NB4 (cell line): ENCODE measurements around the gene SUGP2.

Source experiments
- DNase-seq: peaks from one replicate; pipeline ENCODE4 v3.0.0; 2010; ENCODE audit warnings: low read depth
- H3K4me3 ChIP-seq: one replicate; pipeline ENCODE4 v1.5.1; 2011; ENCODE audit warnings: mild to moderate bottlenecking, low read depth, low read length, moderate library complexity
- MYC ChIP-seq: IDR thresholded peaks from 2 replicates; pipeline ENCODE4 v1.6.1; 2011; ENCODE audit warnings: low read depth, low read length
- POLR2A ChIP-seq: IDR thresholded peaks from 2 replicates; pipeline ENCODE4 v1.6.1; 2011; ENCODE audit warnings: mild to moderate bottlenecking; ENCODE audit not compliant: insufficient read length; ENCODE audit errors: extremely low read depth
- TF ChIP-seq, protein P1 (sequence below): IDR thresholded peaks from 2 replicates; pipeline ENCODE4 v1.6.1; 2011; ENCODE audit warnings: low read depth, low read length
- TF ChIP-seq, protein P2 (sequence below): IDR thresholded peaks from one replicate; pipeline ENCODE4 v1.5.1; 2012; ENCODE audit warnings: low read depth, low read length

SUGP2 gene

DNA sequence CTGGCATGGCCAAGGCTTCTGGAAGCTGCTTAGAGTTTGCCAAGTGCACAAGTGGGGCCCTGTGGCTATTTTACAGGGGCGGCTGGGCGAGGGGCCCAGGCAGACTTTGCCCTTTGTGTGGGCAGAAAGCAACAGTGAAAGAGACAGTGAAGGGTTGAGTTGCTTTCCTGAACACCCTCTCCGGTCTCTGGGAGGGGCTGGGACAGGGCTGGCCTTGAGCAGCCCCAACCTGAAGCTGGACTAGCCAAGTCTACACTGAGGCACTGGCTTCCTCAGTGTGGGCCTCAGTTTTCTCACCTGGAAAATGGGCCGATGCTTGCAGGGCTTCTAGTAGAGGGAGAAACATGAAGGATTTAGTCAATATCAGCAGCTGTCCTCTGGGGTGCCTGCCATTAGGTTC lies 89.9 kb downstream of the SUGP2 start:
- H3K4me3 ChIP-seq, result no peak overlapping the region
- no peak for DNase-seq
- TF ChIP-seq, protein P1, sequence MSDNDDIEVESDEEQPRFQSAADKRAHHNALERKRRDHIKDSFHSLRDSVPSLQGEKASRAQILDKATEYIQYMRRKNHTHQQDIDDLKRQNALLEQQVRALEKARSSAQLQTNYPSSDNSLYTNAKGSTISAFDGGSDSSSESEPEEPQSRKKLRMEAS, result no peak
- TF ChIP-seq POLR2A (no peak), MYC (no peak)
- TF ChIP-seq, protein P2, sequence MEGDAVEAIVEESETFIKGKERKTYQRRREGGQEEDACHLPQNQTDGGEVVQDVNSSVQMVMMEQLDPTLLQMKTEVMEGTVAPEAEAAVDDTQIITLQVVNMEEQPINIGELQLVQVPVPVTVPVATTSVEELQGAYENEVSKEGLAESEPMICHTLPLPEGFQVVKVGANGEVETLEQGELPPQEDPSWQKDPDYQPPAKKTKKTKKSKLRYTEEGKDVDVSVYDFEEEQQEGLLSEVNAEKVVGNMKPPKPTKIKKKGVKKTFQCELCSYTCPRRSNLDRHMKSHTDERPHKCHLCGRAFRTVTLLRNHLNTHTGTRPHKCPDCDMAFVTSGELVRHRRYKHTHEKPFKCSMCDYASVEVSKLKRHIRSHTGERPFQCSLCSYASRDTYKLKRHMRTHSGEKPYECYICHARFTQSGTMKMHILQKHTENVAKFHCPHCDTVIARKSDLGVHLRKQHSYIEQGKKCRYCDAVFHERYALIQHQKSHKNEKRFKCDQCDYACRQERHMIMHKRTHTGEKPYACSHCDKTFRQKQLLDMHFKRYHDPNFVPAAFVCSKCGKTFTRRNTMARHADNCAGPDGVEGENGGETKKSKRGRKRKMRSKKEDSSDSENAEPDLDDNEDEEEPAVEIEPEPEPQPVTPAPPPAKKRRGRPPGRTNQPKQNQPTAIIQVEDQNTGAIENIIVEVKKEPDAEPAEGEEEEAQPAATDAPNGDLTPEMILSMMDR, result no peak

DNA sequence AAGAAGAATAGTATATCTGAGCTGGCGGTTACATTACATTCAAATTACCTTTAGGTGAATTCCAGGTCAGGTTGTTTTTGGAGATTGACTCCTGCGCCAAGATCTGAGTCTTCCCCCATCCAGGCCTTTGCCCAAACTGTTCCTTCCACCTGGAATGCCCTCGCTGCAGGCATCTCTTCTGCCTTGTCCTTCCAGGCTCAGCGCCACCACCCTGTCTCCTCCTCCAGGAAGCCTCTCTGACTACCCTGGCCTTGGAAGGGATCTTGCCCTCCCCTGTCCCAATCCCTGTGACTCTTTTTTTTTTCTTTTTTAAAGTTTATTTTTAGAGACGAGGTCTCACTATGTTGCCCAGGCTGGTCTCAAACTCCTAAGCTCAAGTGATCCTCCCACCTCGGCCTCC lies 90.6 kb downstream of the SUGP2 start:
- H3K4me3 ChIP-seq, result peak overlapping the region; percentile 25
- TF ChIP-seq, protein P1, result no peak
- no peak for TF ChIP-seq POLR2A
- no peak for TF ChIP-seq MYC
- TF ChIP-seq, protein P2, result no peak
- no peak for DNase-seq

DNA sequence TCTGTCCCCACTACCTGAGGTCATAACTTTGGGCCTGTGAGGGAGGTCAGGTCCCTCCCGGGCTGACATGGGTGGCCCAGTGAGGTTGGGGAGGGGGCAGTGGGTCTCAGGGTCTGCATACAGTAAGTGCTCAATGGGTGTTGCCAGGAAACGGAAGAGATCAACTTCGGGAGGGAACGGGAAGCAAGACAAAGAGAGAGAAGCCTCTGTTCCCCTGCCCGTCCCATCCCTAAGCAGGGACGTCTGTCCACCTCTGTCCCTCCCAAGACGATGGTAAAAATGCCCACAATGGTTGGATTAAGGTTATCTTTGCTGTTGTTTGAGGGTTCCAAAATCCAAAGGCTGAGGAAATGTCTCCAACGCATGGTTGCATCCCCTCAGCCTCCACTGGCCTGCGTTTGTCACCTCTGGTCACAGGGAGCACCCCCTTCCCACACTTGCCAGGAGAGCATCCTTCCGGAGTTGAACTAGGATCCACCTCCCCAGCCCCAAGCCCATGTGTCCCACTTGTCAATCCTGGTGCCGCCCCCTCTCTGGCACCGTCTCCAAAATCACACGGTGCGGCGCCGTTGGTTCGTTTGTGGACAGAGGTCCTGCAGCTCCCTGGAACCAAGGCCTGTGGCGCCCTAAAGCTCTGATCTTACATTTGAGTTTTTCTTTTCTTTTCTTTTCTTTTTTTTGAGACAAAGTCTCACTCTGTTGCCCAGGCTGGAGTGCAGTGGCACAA lies 91.5 kb downstream of the SUGP2 start:
- H3K4me3 ChIP-seq, result peak overlapping the region; percentile 78
- TF ChIP-seq, protein P2, result no peak
- TF ChIP-seq, protein P1, result no peak
- TF ChIP-seq MYC, result no peak
- no peak for DNase-seq
